ENCODE measurements around the gene BMAL1.

The BMAL1 gene

DNA sequence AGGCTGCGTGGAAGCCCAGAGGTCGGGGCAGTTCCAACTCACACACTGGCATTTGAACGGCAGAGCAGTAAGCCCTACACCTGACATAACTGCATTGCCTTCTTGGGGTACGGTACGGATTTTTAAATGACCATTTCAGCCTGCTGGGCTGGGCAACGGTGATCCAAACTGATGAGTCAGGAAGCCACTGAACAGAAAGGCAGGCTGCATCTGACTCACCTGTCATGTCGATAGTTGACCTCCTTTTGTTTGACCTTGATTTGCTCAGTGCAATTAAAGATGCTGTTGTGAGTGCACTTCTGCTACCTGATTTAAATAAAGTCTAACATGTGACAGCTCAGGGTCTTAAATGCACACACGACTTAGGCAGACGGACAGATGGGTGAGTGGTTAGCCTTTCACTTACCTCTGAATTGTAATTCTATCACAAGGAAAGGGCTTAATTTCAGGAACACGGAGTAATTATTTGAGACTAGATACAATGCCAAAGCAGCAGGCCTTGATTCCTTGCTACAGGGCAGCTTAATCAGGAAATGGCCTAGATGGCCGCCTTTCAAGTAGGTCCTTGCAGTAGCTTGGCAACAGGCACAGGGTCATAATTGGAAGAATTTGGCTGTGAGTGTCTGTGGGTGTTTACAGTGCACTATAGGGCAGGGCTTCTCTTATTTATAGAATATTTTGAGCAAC, 52.2 kb downstream of the BMAL1 start:
- no peak overlapping the region for H3K4me3 ChIP-seq (replicated peaks; ENCODE audit: low read depth, low read length)
- H3K36me3 ChIP-seq (ENCODE audit: control insufficient read depth, insufficient read depth, low read length) = no peaks in the 10 kb centered on the region; the same call in none of the 2 replicates
- H3K27me3 ChIP-seq (replicated peaks; ENCODE audit: control insufficient read depth, insufficient read depth, low read length) = no peaks in the 10 kb centered on the region
- no peak for TF ChIP-seq CTCF (IDR thresholded peaks at IDR 0.05; ENCODE audit: insufficient read depth, low read length, poor library complexity, severe bottlenecking)
- no peak for DNase-seq (ENCODE audit: extremely low read depth, insufficient read length)

DNA sequence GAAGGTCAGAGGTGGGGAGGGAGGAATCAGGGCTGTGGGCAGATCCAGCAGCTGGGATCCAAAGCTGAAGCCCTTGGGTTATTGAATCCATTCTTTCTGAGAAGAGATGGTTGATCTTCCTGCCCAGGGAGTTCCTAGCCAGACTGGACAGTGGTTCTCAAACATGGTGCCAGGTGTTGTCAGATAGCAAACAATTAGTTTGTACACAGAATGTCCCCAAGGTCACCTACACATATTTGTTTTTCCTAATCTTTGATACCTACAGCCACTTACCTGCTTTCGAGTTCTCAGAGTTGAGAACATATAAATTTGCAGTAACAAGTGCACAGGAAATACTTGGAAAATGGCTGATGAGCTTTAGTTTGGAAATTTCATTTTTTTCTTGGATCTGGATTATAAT, 54.5 kb downstream of the BMAL1 start:
- no peak for TF ChIP-seq CTCF (IDR thresholded peaks at IDR 0.05; ENCODE audit: insufficient read depth, low read length, poor library complexity, severe bottlenecking)
- DNase-seq (ENCODE audit: extremely low read depth, insufficient read length) = no peak
- Histone ChIP-seq H3K36me3 (ENCODE audit: control insufficient read depth, insufficient read depth, low read length) (no peaks in the 10 kb centered on the region; the same call in none of the 2 replicates), H3K4me3 (replicated peaks; ENCODE audit: low read depth, low read length) (no peak overlapping the region), H3K27me3 (replicated peaks; ENCODE audit: control insufficient read depth, insufficient read depth, low read length) (no peaks in the 10 kb centered on the region)

DNA sequence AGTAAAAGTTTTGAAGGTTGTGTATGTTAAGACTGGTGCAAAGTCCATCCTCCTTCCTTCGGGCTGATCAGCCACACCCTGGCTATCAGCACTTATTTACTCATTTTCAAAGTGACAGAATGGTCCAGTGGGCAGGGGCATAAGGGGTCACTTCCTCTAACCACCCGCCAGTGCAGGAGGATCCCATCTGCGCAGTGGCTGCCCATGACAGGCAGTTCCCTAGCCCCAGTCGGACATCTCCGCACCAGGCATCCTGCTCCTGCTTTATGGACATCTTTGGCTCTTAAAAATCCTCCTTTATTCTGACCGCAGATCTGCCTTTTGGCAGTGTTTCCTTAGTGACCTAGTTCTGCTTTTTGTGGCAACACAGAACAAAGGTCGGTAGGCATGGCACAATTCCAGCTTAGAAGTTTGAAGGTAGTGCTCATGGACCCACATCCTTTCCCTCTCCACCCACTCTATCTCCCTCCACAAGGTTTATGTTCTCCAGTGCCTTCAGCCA, 55.9 kb downstream of the BMAL1 start:
- H3K36me3 ChIP-seq (ENCODE audit: control insufficient read depth, insufficient read depth, low read length) = no peaks in the 10 kb centered on the region; the same call in 1 of the 2 replicates
- no peaks in the 10 kb centered on the region for H3K27me3 ChIP-seq (replicated peaks; ENCODE audit: control insufficient read depth, insufficient read depth, low read length)
- H3K4me3 ChIP-seq (replicated peaks; ENCODE audit: low read depth, low read length) = no peak overlapping the region
- DNase-seq (ENCODE audit: extremely low read depth, insufficient read length) = no peak
- TF ChIP-seq CTCF (IDR thresholded peaks at IDR 0.05; ENCODE audit: insufficient read depth, low read length, poor library complexity, severe bottlenecking) = no peak

DNA sequence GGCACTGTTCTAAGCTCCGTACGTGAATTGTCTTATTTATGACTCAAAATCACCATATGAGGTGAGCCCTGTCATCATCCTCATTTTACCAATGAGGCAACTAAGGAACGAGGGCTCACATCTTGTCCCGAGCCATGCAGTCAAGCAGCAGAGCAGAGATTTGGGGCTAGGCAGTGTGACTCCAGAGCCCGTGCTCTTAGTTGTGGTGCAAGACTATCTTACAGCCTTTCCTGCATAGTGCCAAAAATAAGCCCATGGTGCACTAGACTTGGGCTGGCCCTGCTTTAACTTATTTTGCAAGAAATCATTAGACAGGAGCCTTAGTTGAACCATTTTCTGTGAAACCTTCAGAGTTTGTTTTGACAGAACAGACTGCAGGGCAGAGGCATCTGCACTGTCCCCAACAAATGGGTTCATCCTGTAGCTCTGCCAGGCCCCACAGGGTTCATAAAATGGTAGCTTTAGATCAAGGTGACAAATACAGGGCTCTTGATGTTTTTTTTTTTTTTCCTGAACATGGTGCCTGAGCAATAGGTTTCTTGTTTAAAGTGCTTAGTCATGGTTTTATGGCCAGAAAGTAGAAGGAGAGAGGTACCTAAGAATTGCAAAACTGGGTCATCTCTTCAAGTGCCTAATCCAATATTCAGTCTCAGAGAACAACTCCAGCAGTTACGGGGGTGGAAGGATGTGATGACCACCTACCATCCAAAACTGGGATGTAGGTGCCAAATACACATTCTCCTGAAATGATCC, 56.6 kb downstream of the BMAL1 start:
- DNase-seq (ENCODE audit: extremely low read depth, insufficient read length) = no peak
- no peak for TF ChIP-seq CTCF (IDR thresholded peaks at IDR 0.05; ENCODE audit: insufficient read depth, low read length, poor library complexity, severe bottlenecking)
- H3K27me3 ChIP-seq (replicated peaks; ENCODE audit: control insufficient read depth, insufficient read depth, low read length) = no peaks in the 10 kb centered on the region
- H3K4me3 ChIP-seq (replicated peaks; ENCODE audit: low read depth, low read length) = no peak overlapping the region
- no peaks in the 10 kb centered on the region for H3K36me3 ChIP-seq (ENCODE audit: control insufficient read depth, insufficient read depth, low read length)

- peak; percentile 87 for TF ChIP-seq CTCF (IDR thresholded peaks at IDR 0.05; ENCODE audit: insufficient read depth, low read length, poor library complexity, severe bottlenecking)
- no peak for DNase-seq (ENCODE audit: extremely low read depth, insufficient read length)
- Histone ChIP-seq H3K4me3 (replicated peaks; ENCODE audit: low read depth, low read length) (no peak overlapping the region), H3K36me3 (ENCODE audit: control insufficient read depth, insufficient read depth, low read length) (no peaks in the 10 kb centered on the region; the same call in 1 of the 2 replicates), H3K27me3 (replicated peaks; ENCODE audit: control insufficient read depth, insufficient read depth, low read length) (no peaks in the 10 kb centered on the region)
Observed at GRCh38 chr11:13335319-13335718, 57.7 kb downstream of the BMAL1 start.

Data from GM06990 (cell line).